ENCODE data around the gene ZMYM4. TPM values are rescaled to one million over a fixed set of nuclear protein-coding genes. Genes with fewer than 3 reads are reported as not detected.
A peak's percentile ranks its signal among the peaks of the same experiment; 100 is the strongest.

Gene ZMYM4
- polyA plus RNA-seq, 1 donor (not counting 4 experiments of a cell fraction or from before 2014, with no cell fraction given): 24.8 TPM

DNA sequence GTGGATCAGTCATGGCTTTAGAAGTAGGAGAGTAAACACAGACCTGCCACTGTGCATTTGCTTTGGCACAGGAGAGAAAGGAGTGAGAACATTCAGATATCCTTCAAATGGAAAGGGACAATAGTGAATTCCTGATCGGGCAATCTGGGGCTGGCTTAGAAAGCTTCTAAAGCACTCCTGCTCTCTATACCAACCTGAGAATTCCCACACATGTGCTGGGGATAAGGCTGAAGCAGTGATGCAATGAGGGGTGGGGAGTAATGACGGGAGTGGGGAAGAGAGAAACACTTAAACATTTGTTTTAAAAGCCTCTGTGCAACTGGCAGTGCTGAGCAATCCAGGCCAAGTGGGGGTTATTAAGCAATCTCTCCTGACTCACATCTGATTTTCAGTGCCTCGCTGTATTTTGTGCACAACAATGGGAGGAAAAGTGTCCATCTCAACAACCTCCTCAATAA is 179.9 kb downstream of the ZMYM4 start:
- no peaks in the 10 kb centered on the region for H3K27me3 ChIP-seq (ENCODE audit: control insufficient read depth, extremely low read depth, insufficient read depth, low read length)
- FAIRE-seq: peak; percentile 46
- no peak for TF ChIP-seq EZH2 (IDR thresholded peaks at IDR 0.05; ENCODE audit: low read length)
- TF ChIP-seq, protein P1, sequence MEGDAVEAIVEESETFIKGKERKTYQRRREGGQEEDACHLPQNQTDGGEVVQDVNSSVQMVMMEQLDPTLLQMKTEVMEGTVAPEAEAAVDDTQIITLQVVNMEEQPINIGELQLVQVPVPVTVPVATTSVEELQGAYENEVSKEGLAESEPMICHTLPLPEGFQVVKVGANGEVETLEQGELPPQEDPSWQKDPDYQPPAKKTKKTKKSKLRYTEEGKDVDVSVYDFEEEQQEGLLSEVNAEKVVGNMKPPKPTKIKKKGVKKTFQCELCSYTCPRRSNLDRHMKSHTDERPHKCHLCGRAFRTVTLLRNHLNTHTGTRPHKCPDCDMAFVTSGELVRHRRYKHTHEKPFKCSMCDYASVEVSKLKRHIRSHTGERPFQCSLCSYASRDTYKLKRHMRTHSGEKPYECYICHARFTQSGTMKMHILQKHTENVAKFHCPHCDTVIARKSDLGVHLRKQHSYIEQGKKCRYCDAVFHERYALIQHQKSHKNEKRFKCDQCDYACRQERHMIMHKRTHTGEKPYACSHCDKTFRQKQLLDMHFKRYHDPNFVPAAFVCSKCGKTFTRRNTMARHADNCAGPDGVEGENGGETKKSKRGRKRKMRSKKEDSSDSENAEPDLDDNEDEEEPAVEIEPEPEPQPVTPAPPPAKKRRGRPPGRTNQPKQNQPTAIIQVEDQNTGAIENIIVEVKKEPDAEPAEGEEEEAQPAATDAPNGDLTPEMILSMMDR (optimal IDR thresholded peaks at IDR 0.05 in 1 of 3, IDR thresholded peaks at IDR 0.05 in 1 of 3, conservative IDR thresholded peaks at IDR 0.05 in 1 of 3; ENCODE audit: extremely low read depth in 1 of 3, insufficient read depth in 2 of 3, low read length in 3 of 3): no peak
- DNase-seq (ENCODE audit: low read depth, low spot score): peak; percentile 36
- no peaks in the 10 kb centered on the region for H4K20me1 ChIP-seq (ENCODE audit: control insufficient read depth, extremely low read depth, insufficient read depth, low read length)
- H3K9ac ChIP-seq (ENCODE audit: control insufficient read depth, extremely low read depth, insufficient read depth, low read length): peak overlapping the region; percentile 77
- no peak overlapping the region for H3K4me3 ChIP-seq (ENCODE audit: control insufficient read depth in 2 of 3, extremely low read depth in 1 of 3, insufficient read depth in 2 of 3, low read depth in 1 of 3, low read length in 3 of 3)
- H3K79me2 ChIP-seq (ENCODE audit: control insufficient read depth, insufficient read depth, low read length): no peaks in the 10 kb centered on the region
- peaks cover 26% of the 10 kb centered on the region for H3K4me1 ChIP-seq (ENCODE audit: control insufficient read depth, extremely low read depth, insufficient read depth, low read length)
- peaks cover 2% of the 10 kb centered on the region for H3K9me1 ChIP-seq (ENCODE audit: control insufficient read depth, extremely low read depth, insufficient read depth, low read length)
- dilution Hi-C loops (cut with MboI; ENCODE audit: extremely low pct_ligation_motif_present, low sequenced_read_pairs): no loop called here
- H3K36me3 ChIP-seq (ENCODE audit: control insufficient read depth in 2 of 2, extremely low read depth in 1 of 2, insufficient read depth in 2 of 2, low read length in 2 of 2): peaks cover 13 to 32% of the 10 kb centered on the region in 2 experiments
- H3K4me2 ChIP-seq (ENCODE audit: control insufficient read depth, extremely low read depth, insufficient read depth, low read depth, low read length): peak overlapping the region; percentile 59
- no peak overlapping the region for H2AFZ ChIP-seq (ENCODE audit: control insufficient read depth, low read length)
- H3K27ac ChIP-seq (ENCODE audit: control insufficient read depth, insufficient read depth, low read length): peak overlapping the region; percentile 95
- H3K9me3 ChIP-seq (ENCODE audit: control insufficient read depth, low read depth, low read length): no peaks in the 10 kb centered on the region

DNA sequence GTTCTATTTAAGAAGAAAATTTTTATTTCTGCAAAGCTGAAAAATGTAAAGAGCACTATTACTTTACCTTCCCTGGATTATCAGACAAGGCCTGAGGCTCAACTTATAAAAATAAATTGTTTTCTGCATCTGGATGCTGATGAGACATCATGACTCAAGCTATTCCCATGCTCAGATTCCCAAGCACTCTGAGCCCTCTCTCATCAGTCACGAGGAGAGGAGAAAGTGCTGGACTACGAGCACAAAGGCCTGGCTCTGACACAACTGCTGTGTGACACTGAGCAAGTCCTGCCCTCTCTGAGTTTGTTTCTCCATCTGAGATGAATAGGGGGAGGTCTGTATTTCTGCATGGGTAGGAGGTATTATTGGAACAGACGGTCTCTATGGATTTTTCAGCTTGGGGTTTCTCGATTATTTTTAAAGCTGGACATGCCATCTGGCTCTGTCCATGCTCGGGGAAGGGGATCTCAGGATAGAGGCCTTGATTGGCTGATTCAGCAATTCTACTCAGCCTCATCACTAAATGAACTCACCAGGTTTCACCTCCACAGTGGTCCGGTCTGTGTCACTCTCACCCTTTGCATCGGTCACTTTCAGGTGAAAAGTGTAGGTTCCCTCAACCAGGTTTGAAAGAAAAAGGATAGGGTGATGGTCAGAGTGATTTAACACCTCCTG is 181.0 kb downstream of the ZMYM4 start:
- peak overlapping the region; percentile 59 for H3K4me2 ChIP-seq (ENCODE audit: control insufficient read depth, extremely low read depth, insufficient read depth, low read depth, low read length)
- no peaks in the 10 kb centered on the region for H3K79me2 ChIP-seq (ENCODE audit: control insufficient read depth, insufficient read depth, low read length)
- peak overlapping the region; percentile 73 for H3K9ac ChIP-seq (ENCODE audit: control insufficient read depth, extremely low read depth, insufficient read depth, low read length)
- no peaks in the 10 kb centered on the region for H3K27me3 ChIP-seq (ENCODE audit: control insufficient read depth, extremely low read depth, insufficient read depth, low read length)
- DNase-seq (ENCODE audit: low read depth, low spot score) (peak; percentile 63), FAIRE-seq (peak; percentile 67)
- H3K27ac ChIP-seq (ENCODE audit: control insufficient read depth, insufficient read depth, low read length): peak overlapping the region; percentile 95
- peaks cover 26% of the 10 kb centered on the region for H3K4me1 ChIP-seq (ENCODE audit: control insufficient read depth, extremely low read depth, insufficient read depth, low read length)
- dilution Hi-C loops (cut with MboI; ENCODE audit: extremely low pct_ligation_motif_present, low sequenced_read_pairs): no loop called here
- H3K36me3 ChIP-seq (ENCODE audit: control insufficient read depth in 2 of 2, extremely low read depth in 1 of 2, insufficient read depth in 2 of 2, low read length in 2 of 2): peaks cover 18 to 27% of the 10 kb centered on the region in 2 experiments
- peaks cover 2% of the 10 kb centered on the region for H3K9me1 ChIP-seq (ENCODE audit: control insufficient read depth, extremely low read depth, insufficient read depth, low read length)
- no peaks in the 10 kb centered on the region for H4K20me1 ChIP-seq (ENCODE audit: control insufficient read depth, extremely low read depth, insufficient read depth, low read length)
- TF ChIP-seq, protein P1 (optimal IDR thresholded peaks at IDR 0.05 in 1 of 3, IDR thresholded peaks at IDR 0.05 in 1 of 3, conservative IDR thresholded peaks at IDR 0.05 in 1 of 3; ENCODE audit: extremely low read depth in 1 of 3, insufficient read depth in 2 of 3, low read length in 3 of 3): no peak
- no peak for TF ChIP-seq EZH2 (IDR thresholded peaks at IDR 0.05; ENCODE audit: low read length)
- no peaks in the 10 kb centered on the region for H3K9me3 ChIP-seq (ENCODE audit: control insufficient read depth, low read depth, low read length)
- no peak overlapping the region for H3K4me3 ChIP-seq (ENCODE audit: control insufficient read depth in 2 of 3, extremely low read depth in 1 of 3, insufficient read depth in 2 of 3, low read depth in 1 of 3, low read length in 3 of 3)
- H2AFZ ChIP-seq (ENCODE audit: control insufficient read depth, low read length): no peak overlapping the region
